Urothelium cell line (cell line): ENCODE results near the gene SDK1.
"Not testable (repeated sequence)": the region's sequence is repeated elsewhere in the genome, so short reads cannot be mapped to it uniquely, and the experiment has no call there.

ENCODE experiments used
- DNase-seq: peaks from one replicate; pipeline ENCODE4 v3.0.0; 2011; ENCODE audit warnings: low spot score, mixed read lengths
- FAIRE-seq: peaks from 2 replicates; lab custom pipeline; 2011; peaks lifted over from hg19 to GRCh38; lab: Jason Lieb, UNC

The SDK1 gene

DNA sequence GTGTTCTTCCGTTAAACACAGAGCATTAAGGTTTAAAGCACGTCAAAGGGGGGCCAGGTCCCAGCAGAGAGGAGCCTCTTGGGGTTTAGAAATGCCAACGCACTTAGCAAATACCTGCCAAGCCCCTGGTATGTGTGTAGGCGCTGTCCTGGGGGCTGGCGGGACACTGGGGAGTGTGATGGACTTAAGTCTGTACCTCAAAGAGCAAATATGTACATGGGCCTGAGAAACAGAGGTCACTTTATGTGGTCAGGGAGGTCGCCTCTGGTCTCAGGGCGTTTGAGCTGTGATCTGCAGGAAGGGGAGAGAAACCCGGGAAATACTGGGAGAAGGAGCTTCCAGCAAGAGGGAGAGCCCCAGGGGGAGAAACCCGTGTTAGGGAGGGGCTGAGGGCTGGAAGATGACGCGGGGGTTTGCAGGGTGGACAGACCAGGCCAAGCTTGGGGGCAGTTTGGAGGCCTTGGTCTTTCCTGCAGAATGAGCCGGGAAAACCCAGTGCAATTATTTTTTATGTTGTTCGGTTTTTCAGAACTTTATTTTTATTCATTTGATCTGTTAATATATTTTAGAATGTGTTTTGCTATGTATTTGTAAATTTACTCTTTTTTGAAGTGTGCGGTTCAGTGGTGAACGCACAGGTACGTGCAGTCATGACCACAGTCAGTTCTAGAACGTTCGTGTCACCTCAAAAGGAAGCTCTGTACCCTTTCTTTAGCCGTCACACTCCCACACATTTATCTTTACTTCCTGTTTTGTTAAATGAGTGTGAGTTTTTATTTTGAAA is 939.7 kb downstream of the SDK1 start:
- peak; percentile 50 for FAIRE-seq

GRCh38 chr7:4241304-4241612 is 940.2 kb downstream of the SDK1 start:
- FAIRE-seq: no peak
- no peak for DNase-seq

More for the DNA sequence above, 939.7 kb downstream of the SDK1 start:
- no peak for DNase-seq

DNA sequence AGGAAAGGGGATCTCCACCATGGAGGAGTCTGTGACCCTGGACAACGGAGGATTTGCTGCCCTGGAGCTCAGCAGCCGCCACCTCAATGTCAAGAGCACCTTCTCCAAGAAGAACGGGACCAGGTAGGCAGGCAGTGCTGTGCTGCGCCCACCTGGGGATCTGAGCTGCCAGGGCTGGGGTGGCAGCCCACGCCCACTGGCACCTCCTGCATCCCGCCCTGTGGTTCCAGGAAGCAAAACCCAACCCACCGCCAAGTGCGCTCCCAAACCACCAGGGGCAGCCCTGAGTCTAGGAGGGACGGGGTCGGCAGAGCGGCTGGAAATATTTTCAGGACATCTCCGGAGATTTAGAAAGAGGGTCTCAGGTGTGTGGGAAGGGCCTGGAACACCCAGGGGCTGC is 940.7 kb downstream of the SDK1 start:
- FAIRE-seq: no peak
- DNase-seq: no peak

- DNase-seq: no peak
- no peak for FAIRE-seq
Measured at GRCh38 chr7:4242706-4243105, 941.7 kb downstream of the SDK1 start.

GRCh38 chr7:4244041-4244440 is 943.0 kb downstream of the SDK1 start:
- DNase-seq: no peak
- peak; percentile 52 for FAIRE-seq

DNA sequence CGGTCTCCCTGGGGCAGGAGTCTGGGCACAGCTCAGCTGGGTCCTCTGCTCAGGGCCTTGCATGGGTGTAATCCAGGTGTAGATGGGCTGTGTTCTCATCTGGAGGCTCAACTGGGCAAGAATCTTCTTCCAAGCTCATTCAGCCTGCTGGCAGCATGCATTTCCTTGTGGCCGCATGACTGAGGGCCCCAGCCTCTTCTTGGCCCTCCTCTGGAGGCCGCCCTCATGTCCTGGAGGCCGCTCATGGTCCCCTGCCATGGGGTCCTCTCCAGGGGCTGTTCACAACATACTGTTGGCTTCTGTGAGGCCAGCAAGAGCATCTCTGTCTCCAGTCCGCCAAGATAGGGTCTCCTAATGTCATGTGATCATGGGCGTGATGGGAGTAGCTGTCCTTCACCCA is 943.6 kb downstream of the SDK1 start:
- DNase-seq: no peak
- peak; percentile 68 for FAIRE-seq

GRCh38 chr7:4245135-4245865 is 944.2 kb downstream of the SDK1 start:
- FAIRE-seq (no peak), DNase-seq (no peak)

- FAIRE-seq (peak; percentile 9), DNase-seq (no peak)
Measured at GRCh38 chr7:4245866-4246470, 944.9 kb downstream of the SDK1 start.

- no peak for DNase-seq
Measured at GRCh38 chr7:4246536-4246935, 945.5 kb downstream of the SDK1 start.

DNA sequence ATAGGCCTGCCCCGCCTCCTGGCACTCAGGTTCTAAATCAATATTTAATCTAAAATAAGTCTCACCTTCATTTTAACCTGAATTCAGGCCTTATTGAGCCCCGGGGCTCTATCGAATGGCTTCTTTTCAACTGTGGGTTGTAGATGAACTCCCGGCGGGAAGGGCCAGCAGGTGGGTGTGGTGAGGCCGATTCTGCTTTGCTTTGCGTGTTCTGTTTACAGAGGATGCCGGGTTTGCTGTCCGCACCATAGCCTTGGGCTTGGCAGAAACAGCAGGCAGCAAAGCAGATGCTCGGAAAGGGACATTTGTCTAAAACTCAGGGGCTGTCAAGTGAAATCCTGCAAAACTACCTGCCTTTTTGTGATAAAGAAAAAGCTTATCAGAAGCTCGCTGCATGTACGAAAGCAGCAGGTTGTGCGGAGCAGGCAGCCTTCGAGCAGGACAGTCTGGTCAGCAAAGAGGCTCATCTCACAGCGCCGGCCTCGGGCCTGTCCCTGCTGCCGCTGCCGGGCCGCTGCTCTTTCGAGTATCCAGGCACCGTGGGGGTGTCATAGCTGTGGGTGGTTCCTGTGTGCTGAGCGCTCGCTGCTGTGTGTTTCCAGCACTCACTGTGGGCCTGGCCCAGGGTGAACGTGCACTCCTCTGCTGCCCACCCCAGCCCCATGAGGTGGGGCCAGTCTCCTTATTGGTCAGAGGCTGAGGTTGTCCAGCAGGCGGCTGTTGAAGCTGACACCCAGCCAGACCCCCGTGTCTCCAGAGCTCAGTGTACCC is 946.2 kb downstream of the SDK1 start:
- DNase-seq (no peak), FAIRE-seq (peak; percentile 30)

More at GRCh38 chr7:4246536-4246935, 945.5 kb downstream of the SDK1 start:
- no peak for FAIRE-seq

DNA sequence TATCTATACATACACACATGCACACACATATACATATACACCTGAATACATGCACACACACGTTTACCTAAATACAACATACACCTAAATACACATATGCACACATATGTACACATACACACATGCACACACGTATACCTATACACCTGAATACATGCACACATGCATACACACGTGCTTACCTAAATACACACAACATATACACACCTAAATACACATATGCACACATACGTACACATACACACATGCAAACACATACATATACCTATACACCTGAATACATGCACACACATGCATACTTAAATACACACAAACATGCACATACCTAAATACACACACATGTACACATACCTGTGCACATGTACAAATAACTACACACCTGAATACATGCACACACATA is 947.2 kb downstream of the SDK1 start:
- no peak for DNase-seq
- peak; percentile 100 for FAIRE-seq

DNA sequence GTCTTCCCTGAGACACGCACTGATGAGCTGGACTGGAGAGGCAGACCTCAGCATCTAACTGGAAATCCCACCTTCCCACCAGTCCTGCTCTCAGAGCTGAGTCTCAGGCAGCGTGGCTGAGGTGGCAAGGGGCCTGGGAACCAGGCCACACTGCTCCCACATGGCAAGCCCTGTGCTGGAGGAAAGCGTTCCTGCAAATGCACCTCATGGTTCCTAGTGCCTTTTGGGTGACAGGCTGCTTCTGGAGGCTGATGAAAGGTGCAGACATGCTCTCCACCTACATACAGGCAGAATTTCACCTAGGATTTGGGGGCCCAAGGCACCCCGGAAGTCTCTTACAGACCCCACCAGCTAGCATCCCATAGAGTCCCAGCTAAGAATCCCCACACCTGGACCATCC is 948.2 kb downstream of the SDK1 start:
- no peak for DNase-seq
- no peak for FAIRE-seq

DNA sequence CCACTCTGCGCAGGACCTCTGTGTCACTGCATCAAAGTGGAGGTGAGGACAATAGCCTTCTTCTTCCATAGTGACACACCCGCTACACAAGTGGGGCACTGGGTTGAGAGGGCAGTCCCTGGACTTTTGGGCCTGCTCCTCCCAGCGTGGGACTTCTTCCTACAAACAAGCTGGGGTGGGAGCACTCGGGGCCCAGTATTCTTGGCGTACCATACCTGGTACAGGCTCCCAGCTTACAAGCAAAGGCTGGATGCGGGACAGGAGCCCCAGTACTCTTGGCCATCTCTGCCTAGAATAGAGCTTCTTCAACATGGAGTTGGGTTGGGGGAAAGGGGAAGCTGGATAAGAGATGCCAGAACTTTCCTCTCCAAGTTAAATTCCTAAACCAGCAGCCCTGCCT is 954.3 kb downstream of the SDK1 start:
- no peak for FAIRE-seq
- no peak for DNase-seq

- FAIRE-seq (no peak), DNase-seq (no peak)
Measured at GRCh38 chr7:4256286-4256685, 955.2 kb downstream of the SDK1 start.

GRCh38 chr7:4257146-4258111 is 956.4 kb downstream of the SDK1 start:
- DNase-seq: no peak
- peak; percentile 92 for FAIRE-seq

- not testable (repeated sequence) for DNase-seq, FAIRE-seq
Measured at GRCh38 chr7:4260116-4260515, 959.1 kb downstream of the SDK1 start.

DNA sequence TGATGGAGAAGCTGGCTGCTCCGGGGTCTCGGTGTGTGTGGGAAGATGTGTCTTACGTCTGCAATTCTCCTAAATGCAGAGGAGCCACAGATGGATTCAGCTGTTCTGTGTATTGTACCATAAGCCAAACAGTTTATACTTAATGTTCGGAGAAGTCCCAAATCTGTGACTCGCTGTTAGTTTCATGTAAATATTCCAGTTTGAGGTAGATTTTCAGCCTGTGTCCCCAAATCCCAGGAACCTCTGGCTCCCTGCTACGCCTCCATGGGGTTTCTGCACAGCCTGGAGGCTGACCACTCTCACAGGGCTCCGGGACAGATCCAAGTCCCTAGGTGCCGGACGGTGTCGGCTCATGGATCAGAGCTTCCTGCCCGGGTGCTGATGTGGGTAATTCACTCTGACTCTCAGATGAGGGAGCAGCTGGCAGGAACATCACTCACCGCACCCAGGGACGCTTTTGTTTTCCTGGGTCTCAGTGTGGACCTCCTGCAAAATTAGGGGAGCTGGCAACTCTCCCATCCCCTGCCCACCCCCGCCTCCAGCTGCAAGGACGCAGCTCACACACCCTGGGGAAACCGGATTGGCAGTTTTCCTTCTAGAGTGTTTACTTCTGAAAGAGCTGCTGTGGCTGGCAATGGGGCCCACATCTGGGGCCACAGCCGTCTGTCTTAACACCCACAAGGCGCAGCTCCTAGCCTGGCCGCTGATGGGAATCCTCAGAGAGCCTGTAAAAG is 960.0 kb downstream of the SDK1 start:
- DNase-seq (no peak), FAIRE-seq (peak; percentile 5)

- no peak for FAIRE-seq
- no peak for DNase-seq
Measured at GRCh38 chr7:4261601-4261960, 960.5 kb downstream of the SDK1 start.

DNA sequence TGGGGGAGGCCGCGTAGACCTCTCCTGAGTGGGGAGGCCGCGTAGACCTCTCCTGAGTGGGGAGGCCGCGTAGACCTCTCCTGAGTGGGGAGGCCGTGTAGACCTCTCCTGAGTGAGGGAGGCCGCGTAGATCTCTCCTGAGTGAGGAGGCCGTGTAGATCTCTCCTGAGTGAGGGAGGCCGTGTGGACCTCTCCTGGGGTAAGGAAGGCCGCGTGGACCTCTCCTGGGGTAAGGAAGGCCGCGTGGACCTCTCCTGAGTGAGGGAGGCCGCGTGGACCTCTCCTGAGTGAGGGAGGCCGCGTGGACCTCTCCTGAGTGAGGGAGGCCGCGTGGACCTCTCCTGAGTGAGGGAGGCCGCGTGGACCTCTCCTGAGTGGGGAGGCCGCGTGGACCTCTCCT is 963.2 kb downstream of the SDK1 start:
- DNase-seq, FAIRE-seq: not testable (repeated sequence)
